ENCODE results near the gene LILRB1.
A peak's percentile ranks its signal among the peaks of the same experiment; 100 is the strongest.
"Not testable (repeated sequence)": the region's sequence is repeated elsewhere in the genome, so short reads cannot be mapped to it uniquely, and the experiment has no call there.

LILRB1 gene

GRCh38 chr19:54633401-54633800 lies 3.1 kb downstream of the LILRB1 start:
- peak; percentile 37 for DNase-seq (ENCODE audit: low spot score)
- no peak for TF ChIP-seq CTCF (IDR thresholded peaks at IDR 0.05; ENCODE audit: extremely low read depth, missing control alignments)

- not testable (repeated sequence) for DNase-seq (ENCODE audit: low spot score)
Measured at GRCh38 chr19:54636081-54636480, 5.8 kb downstream of the LILRB1 start.

- no peak for TF ChIP-seq CTCF (IDR thresholded peaks at IDR 0.05; ENCODE audit: extremely low read depth, missing control alignments)
Measured at GRCh38 chr19:54638683-54639082, 8.4 kb downstream of the LILRB1 start.

GRCh38 chr19:54642953-54643352 lies 12.7 kb downstream of the LILRB1 start:
- DNase-seq (ENCODE audit: low spot score): not testable (repeated sequence)

More at GRCh38 chr19:54638683-54639082, 8.4 kb downstream of the LILRB1 start:
- DNase-seq (ENCODE audit: low spot score): no peak

GRCh38 chr19:54643583-54643982 lies 13.3 kb downstream of the LILRB1 start:
- not testable (repeated sequence) for DNase-seq (ENCODE audit: low spot score)

GRCh38 chr19:54644056-54644455 lies 13.8 kb downstream of the LILRB1 start:
- no peak for TF ChIP-seq CTCF (IDR thresholded peaks at IDR 0.05; ENCODE audit: extremely low read depth, missing control alignments)
- no peak for DNase-seq (ENCODE audit: low spot score)

GRCh38 chr19:54646331-54646841 lies 16.1 kb downstream of the LILRB1 start:
- no peak for DNase-seq (ENCODE audit: low spot score)
- no peak for TF ChIP-seq CTCF (IDR thresholded peaks at IDR 0.05; ENCODE audit: extremely low read depth, missing control alignments)

GRCh38 chr19:54648129-54648528 lies 17.8 kb downstream of the LILRB1 start:
- TF ChIP-seq CTCF (IDR thresholded peaks at IDR 0.05; ENCODE audit: extremely low read depth, missing control alignments): peak; percentile 15
- no peak for DNase-seq (ENCODE audit: low spot score)

- no peak for TF ChIP-seq CTCF (IDR thresholded peaks at IDR 0.05; ENCODE audit: extremely low read depth, missing control alignments)
- DNase-seq (ENCODE audit: low spot score): no peak
Measured at GRCh38 chr19:54650108-54650655, 19.9 kb downstream of the LILRB1 start.
